Small intestine (tissue), 7 donors: Measurements from ENCODE around the gene PUSL1. TPM values are rescaled to one million over a fixed set of nuclear protein-coding genes. Genes with fewer than 3 reads are reported as not detected.

Experiments
- DNase-seq, 2 donors: peaks; one replicate each; pipeline versions ENCODE4 v3.0.0 to v3.0.0-alpha.2; 2013
- FAIRE-seq: peaks from 2 replicates; lab custom pipeline; 2012; peaks lifted over from hg19 to GRCh38; lab: Jason Lieb, UNC
- H3K27ac ChIP-seq, 3 donors: one replicate each; pipeline ENCODE4 v1.5.1; 2013; ENCODE audit warnings: low read length in 2 of 3, mild to moderate bottlenecking in 2 of 3, control low read depth in 1 of 3, inconsistent platforms in 1 of 3, low read depth in 1 of 3, moderate library complexity in 1 of 3
- H3K27me3 ChIP-seq, 3 donors: one replicate each; pipeline ENCODE4 v1.6.1; 2013; ENCODE audit warnings: low read length in 3 of 3, inconsistent platforms in 1 of 3; ENCODE audit not compliant: control insufficient read depth in 3 of 3, insufficient read depth in 3 of 3
- H3K36me3 ChIP-seq, 3 donors: one replicate each; pipeline ENCODE4 v1.6.1; 2013; ENCODE audit warnings: low read length in 3 of 3, inconsistent platforms in 1 of 3, low read depth in 1 of 3, mild to moderate bottlenecking in 1 of 3, moderate library complexity in 1 of 3; ENCODE audit not compliant: control insufficient read depth in 3 of 3, insufficient read depth in 2 of 3
- H3K4me1 ChIP-seq, 3 donors: one replicate each; pipeline ENCODE4 v1.6.1; 2013; ENCODE audit warnings: low read length in 2 of 3, inconsistent platforms in 1 of 3, low read depth in 1 of 3, mild to moderate bottlenecking in 1 of 3, moderate library complexity in 1 of 3; ENCODE audit not compliant: control insufficient read depth in 3 of 3, insufficient read depth in 2 of 3
- H3K4me3 ChIP-seq, 3 donors: one replicate each; pipeline ENCODE4 v1.5.1; 2013; ENCODE audit warnings: low read length in 3 of 3, control low read depth in 1 of 3, inconsistent platforms in 1 of 3, low read depth in 1 of 3, mild to moderate bottlenecking in 1 of 3, moderate library complexity in 1 of 3
- H3K9me3 ChIP-seq, 2 donors: one replicate each; pipeline ENCODE4 v1.6.1; 2013; ENCODE audit warnings: low read depth in 1 of 2, low read length in 1 of 2; ENCODE audit not compliant: control insufficient read depth in 2 of 2, insufficient read depth in 1 of 2
- WGBS, 3 donors: extraction: QIAGEN DNeasy Blood & Tissue Kit; methylation state at CpG; one replicate each; pipeline ENCODE4 v1.1.7; 2013; 5-methylcytosine and 5-hydroxymethylcytosine counted together
- polyA plus RNA-seq, 4 donors: library from polyadenylated mRNA; stranded (reverse) in 3 of 4; unstranded in 1 of 4; fragments of 200-250 nt in 3 of 4; fragments of 120-200 nt in 1 of 4; gene quantifications; one replicate each; pipeline versions ENCODE4 v1.2.1 to v1.2.3, GENCODE V29; 2013
- donor health status: healthy with polysubstance abuse.
- donor health status: control.
- donor health status: control.
- donor health status: Bipolar disorder and iron deficiency.
- donor health status: healthy.

Gene PUSL1
- polyA plus RNA-seq, 4 donors, result 15.0 to 22.7 (median 18.4) TPM

DNA sequence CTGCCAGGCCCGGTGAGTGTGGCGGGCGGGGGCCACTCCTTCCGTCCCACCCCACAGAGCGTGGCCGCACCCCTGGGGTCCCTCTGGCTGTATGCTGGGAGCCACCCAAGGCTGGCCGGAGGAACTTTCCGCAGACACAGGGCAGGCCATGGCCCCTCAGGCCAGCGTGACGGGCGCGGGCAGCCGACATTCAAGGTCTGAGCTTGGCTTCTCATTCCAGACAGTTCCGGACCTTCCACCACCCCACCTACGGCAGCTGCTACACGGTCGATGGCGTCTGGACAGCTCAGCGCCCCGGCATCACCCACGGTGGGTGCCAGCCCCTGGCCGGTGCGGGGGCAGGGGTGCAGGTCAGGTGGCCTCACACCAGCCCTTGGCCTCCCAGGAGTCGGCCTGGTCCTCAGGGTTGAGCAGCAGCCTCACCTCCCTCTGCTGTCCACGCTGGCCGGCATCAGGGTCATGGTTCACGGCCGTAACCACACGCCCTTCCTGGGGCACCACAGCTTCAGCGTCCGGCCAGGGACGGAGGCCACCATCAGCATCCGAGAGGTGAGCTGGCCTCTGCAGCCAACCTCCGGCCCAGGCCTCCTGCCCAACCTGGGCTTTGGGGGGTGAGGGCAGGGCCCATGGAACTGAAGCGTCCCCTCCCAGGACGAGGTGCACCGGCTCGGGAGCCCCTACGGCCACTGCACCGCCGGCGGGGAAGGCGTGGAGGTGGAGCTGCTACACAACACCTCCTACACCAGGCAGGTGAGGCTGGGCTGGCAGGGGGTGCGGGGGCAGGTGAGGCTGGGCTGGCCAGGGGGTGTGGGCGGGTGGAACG lies 20.9 kb upstream of the PUSL1 start:
- FAIRE-seq, result no peak
- peaks cover 0 to 15% (median 4%) of the 10 kb centered on the region in 3 donors for H3K27me3 ChIP-seq
- H3K27ac ChIP-seq, result no peak overlapping the region
- H3K4me1 ChIP-seq, result peaks cover 0 to 24% (median under 1%) of the 10 kb centered on the region in 3 donors
- no peak overlapping the region for H3K4me3 ChIP-seq
- no peak for DNase-seq
- H3K36me3 ChIP-seq, result peaks cover 0 to 6% (median 0%) of the 10 kb centered on the region in 3 donors
- no peaks in the 10 kb centered on the region for H3K9me3 ChIP-seq
- WGBS, 3 donors, result 51 to 79% (median 62%) methylated on average over 36 to 46 of the region's 46 CpGs

DNA sequence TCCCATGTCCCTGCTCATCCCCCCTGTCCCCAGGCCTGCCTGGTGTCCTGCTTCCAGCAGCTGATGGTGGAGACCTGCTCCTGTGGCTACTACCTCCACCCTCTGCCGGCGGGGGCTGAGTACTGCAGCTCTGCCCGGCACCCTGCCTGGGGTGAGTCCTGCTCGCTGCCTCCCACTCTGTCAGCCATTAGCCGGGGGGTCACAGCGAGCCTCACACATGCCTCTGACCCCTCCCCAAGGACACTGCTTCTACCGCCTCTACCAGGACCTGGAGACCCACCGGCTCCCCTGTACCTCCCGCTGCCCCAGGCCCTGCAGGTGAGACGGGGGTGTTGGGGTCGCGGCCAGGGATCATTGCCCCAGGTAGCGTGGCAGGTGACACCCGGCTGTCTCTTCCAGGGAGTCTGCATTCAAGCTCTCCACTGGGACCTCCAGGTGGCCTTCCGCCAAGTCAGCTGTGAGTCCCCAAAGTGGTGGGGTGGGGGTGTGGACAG lies 18.1 kb upstream of the PUSL1 start:
- no peak overlapping the region for H3K4me3 ChIP-seq
- peaks cover 0 to 25% (median 0%) of the 10 kb centered on the region in 3 donors for H3K36me3 ChIP-seq
- H3K27ac ChIP-seq, result no peak overlapping the region
- WGBS, 3 donors, result 35 to 47% (median 40%) methylated on average over 15 of the region's 15 CpGs
- H3K27me3 ChIP-seq, result peaks cover 0 to 15% (median 4%) of the 10 kb centered on the region in 3 donors
- H3K4me1 ChIP-seq, result peaks cover 0 to 23% (median 0%) of the 10 kb centered on the region in 3 donors
- peak; percentile 67 to 71 for DNase-seq
- H3K9me3 ChIP-seq, result no peaks in the 10 kb centered on the region
- FAIRE-seq, result no peak

DNA sequence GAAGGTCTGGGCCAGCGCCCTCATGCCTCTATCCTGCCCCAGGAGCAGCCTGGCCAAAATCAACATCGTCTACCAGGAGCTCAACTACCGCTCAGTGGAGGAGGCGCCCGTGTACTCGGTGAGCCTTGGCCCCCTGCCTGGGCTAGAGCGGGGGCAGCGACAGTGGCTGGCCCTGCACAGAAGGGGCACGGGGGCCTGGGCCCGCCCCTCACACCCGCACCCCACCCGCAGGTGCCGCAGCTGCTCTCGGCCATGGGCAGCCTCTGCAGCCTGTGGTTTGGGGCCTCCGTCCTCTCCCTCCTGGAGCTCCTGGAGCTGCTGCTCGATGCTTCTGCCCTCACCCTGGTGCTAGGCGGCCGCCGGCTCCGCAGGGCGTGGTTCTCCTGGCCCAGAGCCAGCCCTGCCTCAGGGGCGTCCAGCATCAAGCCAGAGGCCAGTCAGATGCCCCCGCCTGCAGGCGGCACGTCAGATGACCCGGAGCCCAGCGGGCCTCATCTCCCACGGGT lies 17.3 kb upstream of the PUSL1 start:
- DNase-seq, result peak; percentile 33 to 49
- WGBS, 3 donors, result 11 to 45% (median 27%) methylated on average over 25 to 28 of the region's 28 CpGs
- Histone ChIP-seq H3K9me3 (no peaks in the 10 kb centered on the region), H3K27me3 (peaks cover 0 to 14% (median 4%) of the 10 kb centered on the region in 3 donors), H3K36me3 (peaks cover 0 to 33% (median 4%) of the 10 kb centered on the region in 3 donors), H3K27ac (no peak overlapping the region), H3K4me3 (no peak overlapping the region), H3K4me1 (peaks cover 0 to 19% (median 0%) of the 10 kb centered on the region in 3 donors)
- no peak for FAIRE-seq

DNA sequence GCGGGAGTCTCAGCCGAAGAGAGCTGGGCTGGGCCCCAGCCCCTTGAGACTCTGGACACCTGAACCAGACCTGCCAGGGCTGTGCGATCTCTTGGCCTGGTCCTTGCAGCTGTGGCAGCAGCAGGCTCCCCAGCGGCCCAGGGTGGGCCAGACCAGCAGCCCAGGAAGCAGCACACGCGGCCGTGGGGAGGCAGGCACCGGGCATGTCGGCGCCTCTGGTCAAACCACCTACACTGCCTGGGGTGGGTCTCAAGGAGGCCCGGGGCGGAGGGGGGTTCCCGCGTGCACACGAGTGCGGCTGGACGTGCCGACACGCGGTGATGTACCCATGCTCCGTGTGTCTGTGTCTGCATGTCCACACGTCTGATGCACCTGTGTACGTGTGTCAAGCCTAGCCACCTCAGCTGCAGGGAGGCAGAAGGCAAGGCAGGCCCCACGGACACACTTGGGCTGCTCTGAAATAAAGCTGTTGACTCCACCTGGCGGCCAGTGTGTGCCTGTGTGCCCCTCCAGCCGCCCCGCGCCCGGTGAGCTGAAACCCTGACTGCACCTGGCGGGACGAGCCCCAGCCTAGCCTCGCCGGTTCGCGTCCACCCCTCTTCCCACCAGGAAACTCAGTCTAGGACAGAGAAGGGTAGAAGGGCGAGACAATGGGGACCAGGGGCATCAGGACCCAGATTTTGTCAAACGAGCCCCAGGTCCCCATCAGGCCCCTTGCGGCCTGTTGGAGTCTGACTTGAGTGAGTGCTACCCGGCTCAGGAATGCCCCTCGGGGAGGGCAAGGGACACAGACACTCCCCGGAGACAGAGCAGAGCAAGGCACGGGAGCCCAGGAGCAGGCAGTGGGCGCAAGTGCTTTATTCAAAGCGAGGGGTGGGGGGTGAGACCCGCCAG lies 16.6 kb upstream of the PUSL1 start:
- FAIRE-seq (no peak), DNase-seq (peak; percentile 84 to 85)
- Histone ChIP-seq H3K4me1 (peaks cover 0 to 19% (median 0%) of the 10 kb centered on the region in 3 donors), H3K27ac (no peak overlapping the region), H3K27me3 (peaks cover 0 to 9% (median 4%) of the 10 kb centered on the region in 3 donors), H3K4me3 (no peak overlapping the region), H3K9me3 (no peaks in the 10 kb centered on the region), H3K36me3 (peaks cover 0 to 40% (median 4%) of the 10 kb centered on the region in 3 donors)
- WGBS, 3 donors, result 17 to 43% (median 28%) methylated on average over 35 to 45 of the region's 45 CpGs

DNA sequence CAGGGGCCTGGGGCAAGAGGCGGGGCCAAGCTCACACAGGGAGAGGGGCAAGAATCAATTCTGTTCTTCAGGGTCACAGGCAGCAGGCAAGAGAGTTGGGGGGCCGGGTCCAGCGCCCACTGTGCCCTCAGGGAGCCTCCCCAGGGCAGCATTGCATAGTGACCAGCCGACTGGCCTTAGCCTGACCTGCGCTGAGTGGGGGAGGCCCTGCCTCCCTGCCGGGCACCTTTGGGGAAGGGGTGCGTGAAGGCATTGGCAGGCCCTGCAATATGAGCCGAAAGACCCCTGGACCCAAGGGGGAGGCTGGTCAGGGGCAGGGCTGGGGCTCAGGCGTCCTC lies 16.0 kb upstream of the PUSL1 start:
- no peak overlapping the region for H3K27ac ChIP-seq
- H3K4me1 ChIP-seq, result peaks cover 0 to 19% (median 0%) of the 10 kb centered on the region in 3 donors
- H3K4me3 ChIP-seq, result no peak overlapping the region
- DNase-seq (no peak), FAIRE-seq (no peak)
- H3K27me3 ChIP-seq, result peaks cover 0 to 4% (median 3%) of the 10 kb centered on the region in 3 donors
- 89 to 90% (median 89%) methylated on average over 9 of the region's 9 CpGs for WGBS, 3 donors
- H3K36me3 ChIP-seq, result peaks cover 0 to 42% (median 4%) of the 10 kb centered on the region in 3 donors
- H3K9me3 ChIP-seq, result no peaks in the 10 kb centered on the region

DNA sequence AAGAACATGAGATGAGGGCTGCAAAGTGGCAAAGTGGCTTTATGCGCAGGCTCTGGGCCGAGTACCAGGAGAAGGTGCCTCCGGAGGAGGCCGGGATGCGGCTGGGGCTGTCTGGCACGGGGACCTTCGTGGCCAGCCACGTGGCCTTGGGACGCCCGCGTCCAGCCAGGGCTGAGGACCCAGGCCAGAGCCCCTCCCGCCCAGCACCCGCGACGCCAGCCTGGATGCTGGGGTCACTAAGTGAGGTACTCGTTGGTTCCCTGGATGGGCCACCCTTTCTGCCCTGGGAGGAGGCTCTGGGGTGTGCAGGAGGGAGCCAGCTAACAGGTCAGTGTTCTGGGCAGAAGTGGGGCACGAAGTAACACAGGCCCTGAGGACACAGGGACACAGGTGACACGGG lies 15.5 kb upstream of the PUSL1 start:
- Histone ChIP-seq H3K27ac (no peak overlapping the region), H3K9me3 (no peaks in the 10 kb centered on the region), H3K4me3 (no peak overlapping the region), H3K36me3 (peaks cover 0 to 45% (median 4%) of the 10 kb centered on the region in 3 donors), H3K27me3 (peaks cover 0 to under 1% (median 0%) of the 10 kb centered on the region in 3 donors), H3K4me1 (peaks cover 0 to 19% (median 0%) of the 10 kb centered on the region in 3 donors)
- no peak for FAIRE-seq
- no peak for DNase-seq
- 91 to 95% (median 93%) methylated on average over 18 of the region's 18 CpGs for WGBS, 3 donors

DNA sequence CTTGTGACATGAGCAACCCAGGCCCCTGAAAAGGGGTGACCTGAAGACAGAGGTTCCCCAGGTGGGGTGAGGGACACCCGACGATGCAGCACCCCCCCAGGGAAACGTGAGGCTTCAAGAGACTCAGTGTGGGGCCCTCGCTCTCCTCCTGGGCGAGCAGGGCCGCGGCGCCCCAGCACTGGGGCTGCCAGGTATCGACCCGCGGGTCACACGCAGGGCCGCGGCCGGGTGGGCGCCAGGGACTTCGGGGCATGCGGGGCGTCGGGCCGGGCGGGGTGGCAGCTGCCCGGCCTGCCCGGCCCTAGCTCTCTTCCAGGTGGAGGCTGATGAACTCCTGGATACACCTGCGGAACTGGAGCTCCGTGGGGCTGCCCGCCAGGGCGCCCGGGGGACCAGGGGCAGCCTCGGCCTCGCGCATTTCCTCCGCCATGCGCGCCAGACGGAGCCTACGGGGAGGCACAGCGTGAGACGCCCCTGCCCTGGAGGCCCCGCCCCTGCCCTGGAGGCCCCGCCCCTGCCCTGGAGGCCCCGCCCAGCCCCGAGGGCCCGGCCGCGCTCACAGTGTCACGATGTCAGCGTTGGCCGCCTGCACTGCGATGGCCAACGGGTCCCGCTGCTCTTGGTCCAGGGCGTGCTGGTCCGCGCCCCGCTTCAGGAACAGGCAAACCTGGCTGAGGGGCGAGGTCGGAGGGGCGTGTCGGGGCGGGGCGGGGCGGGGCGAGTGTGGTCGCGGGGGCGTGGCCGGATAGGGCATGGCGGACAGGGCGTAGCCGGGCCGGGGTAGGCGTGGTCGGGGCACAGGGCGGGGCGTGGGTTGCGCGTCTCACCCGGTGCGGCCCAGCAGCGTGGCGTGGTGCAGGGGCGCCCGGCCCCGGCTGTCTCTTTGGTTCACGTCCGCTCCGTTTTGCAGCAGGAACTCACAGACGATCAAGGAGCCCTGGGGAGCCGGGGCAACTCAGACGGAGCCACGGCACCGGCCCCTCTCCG lies 14.8 kb upstream of the PUSL1 start:
- Histone ChIP-seq H3K36me3 (peaks cover 0 to 50% (median 4%) of the 10 kb centered on the region in 3 donors), H3K4me1 (peaks cover 0 to 19% (median 0%) of the 10 kb centered on the region in 3 donors), H3K27me3 (no peaks in the 10 kb centered on the region), H3K4me3 (no peak overlapping the region), H3K27ac (no peak overlapping the region), H3K9me3 (no peaks in the 10 kb centered on the region)
- DNase-seq, result no peak
- 83 to 86% (median 83%) methylated on average over 53 to 94 of the region's 94 CpGs for WGBS, 3 donors
- FAIRE-seq, result no peak
